Smooth muscle cell (in vitro differentiated cells): ENCODE results near the gene SLC34A1. TPM values are rescaled to one million over a fixed set of nuclear protein-coding genes. Genes with fewer than 3 reads are reported as not detected.
A peak's percentile ranks its signal among the peaks of the same experiment; 100 is the strongest.

Experiments used
- DNase-seq: peaks from one replicate; lab custom pipeline; 2025; ENCODE audit not compliant: unreplicated experiment; lab: John Stamatoyannopoulos, UW
- H2AFZ ChIP-seq: fragments of 200-600 bp; sonication (generic); 2 replicates; pipeline ENCODE4 v1.6.0; 2016; ENCODE audit warnings: antibody characterized with exemption, low read depth, mild to moderate bottlenecking
- H3F3A ChIP-seq: fragments of 200-600 bp; sonication (generic); 2 replicates; pipeline ENCODE4 v1.6.0; 2017; ENCODE audit warnings: antibody characterized with exemption, low read depth
- H3K27ac ChIP-seq: fragments of 200-600 bp; sonication (generic); 2 replicates; pipeline ENCODE4 v1.5.1; 2016; ENCODE audit warnings: low read depth, mild to moderate bottlenecking
- H3K27me3 ChIP-seq: fragments of 200-600 bp; sonication (generic); 2 replicates; pipeline ENCODE4 v1.6.1; 2016; ENCODE audit warnings: low read depth, mild to moderate bottlenecking
- H3K36me3 ChIP-seq: fragments of 200-600 bp; sonication (generic); 2 replicates; pipeline ENCODE4 v1.5.1; 2016; ENCODE audit warnings: low read depth
- H3K4me1 ChIP-seq: fragments of 200-600 bp; sonication (generic); 2 replicates; pipeline ENCODE4 v1.5.1; 2016; ENCODE audit warnings: low read depth
- H3K4me2 ChIP-seq: fragments of 200-600 bp; sonication (generic); 2 replicates; pipeline ENCODE4 v1.6.0; 2016; ENCODE audit warnings: mild to moderate bottlenecking
- H3K4me3 ChIP-seq: fragments of 200-600 bp; sonication (generic); 2 replicates; pipeline ENCODE4 v1.5.1; 2016; ENCODE audit warnings: mild to moderate bottlenecking
- H3K79me2 ChIP-seq: fragments of 200-600 bp; sonication (generic); 2 replicates; pipeline ENCODE4 v1.6.0; 2016; ENCODE audit warnings: low read depth, mild to moderate bottlenecking
- H3K9ac ChIP-seq: fragments of 200-600 bp; sonication (generic); 2 replicates; pipeline ENCODE4 v1.6.0; 2016; ENCODE audit warnings: low read depth
- H3K9me3 ChIP-seq: fragments of 200-600 bp; sonication (generic); replicated peaks from 2 replicates; pipeline ENCODE4 v1.5.1; 2016; ENCODE audit warnings: low read depth
- H4K20me1 ChIP-seq: fragments of 200-600 bp; sonication (generic); 2 replicates; pipeline ENCODE4 v1.6.0; 2016; ENCODE audit warnings: low read depth
- WGBS: methylation state at CpG from one replicate; pipeline ENCODE4 v1.1.7; 2016; ENCODE audit warnings: low lambda C conversion rate; 5-methylcytosine and 5-hydroxymethylcytosine counted together
- polyA plus RNA-seq: library from polyadenylated mRNA; unstranded; fragments of >200 nt; fragmentation: Nextera tagmentation; extraction: Ambion mirVana; gene quantifications from 2 replicates; pipeline ENCODE4 v1.2.1, GENCODE V29; 2016
- total RNA-seq: library from RNA; depleted of rRNA; stranded (reverse); fragments of >200 nt; gene quantifications from 2 replicates; pipeline ENCODE4 v1.2.3, GENCODE V29; 2014
- TF ChIP-seq, protein P1 (sequence below): fragments of 200-600 bp; sonication (generic); IDR thresholded peaks from 2 replicates; pipeline ENCODE4 v1.5.1; 2017; ENCODE audit warnings: borderline replicate concordance, mild to moderate bottlenecking, antibody characterized with exemption; ENCODE audit not compliant: insufficient read depth, poor library complexity, severe bottlenecking

The SLC34A1 gene
- total and polyA plus RNA-seq, 2 experiments from 2014 or later, result not detected

DNA sequence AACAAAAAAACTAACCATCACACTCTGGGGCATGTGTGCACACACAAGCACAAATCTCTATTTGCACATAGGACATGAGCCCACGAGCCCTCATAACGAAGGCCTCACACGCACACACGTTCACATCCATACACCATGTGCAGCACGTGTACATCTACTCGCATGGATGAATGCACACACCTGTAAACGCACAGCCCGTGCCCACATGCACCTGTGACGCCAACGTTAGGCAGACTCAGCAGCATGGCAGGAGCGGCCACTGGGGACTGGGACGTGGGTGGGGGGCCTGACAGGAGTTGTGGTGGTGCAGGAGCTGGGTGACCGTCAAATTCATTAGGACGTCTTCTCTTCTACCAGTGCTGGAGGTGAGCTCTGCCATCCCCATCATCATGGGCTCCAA lies 3.2 kb downstream of the SLC34A1 start:
- WGBS, result 93% methylated on average over 14 of the region's 14 CpGs
- Histone ChIP-seq H2AFZ (no peak overlapping the region), H3K4me2 (no peak overlapping the region), H3K27ac (no peak overlapping the region), H4K20me1 (peaks cover 3% of the 10 kb centered on the region), H3K9me3 (no peaks in the 10 kb centered on the region), H3K4me1 (no peaks in the 10 kb centered on the region), H3K27me3 (no peaks in the 10 kb centered on the region), H3K79me2 (no peaks in the 10 kb centered on the region), H3K9ac (no peak overlapping the region), H3K36me3 (no peaks in the 10 kb centered on the region), H3F3A (peaks cover 11% of the 10 kb centered on the region), H3K4me3 (no peak overlapping the region)
- TF ChIP-seq, protein P1, sequence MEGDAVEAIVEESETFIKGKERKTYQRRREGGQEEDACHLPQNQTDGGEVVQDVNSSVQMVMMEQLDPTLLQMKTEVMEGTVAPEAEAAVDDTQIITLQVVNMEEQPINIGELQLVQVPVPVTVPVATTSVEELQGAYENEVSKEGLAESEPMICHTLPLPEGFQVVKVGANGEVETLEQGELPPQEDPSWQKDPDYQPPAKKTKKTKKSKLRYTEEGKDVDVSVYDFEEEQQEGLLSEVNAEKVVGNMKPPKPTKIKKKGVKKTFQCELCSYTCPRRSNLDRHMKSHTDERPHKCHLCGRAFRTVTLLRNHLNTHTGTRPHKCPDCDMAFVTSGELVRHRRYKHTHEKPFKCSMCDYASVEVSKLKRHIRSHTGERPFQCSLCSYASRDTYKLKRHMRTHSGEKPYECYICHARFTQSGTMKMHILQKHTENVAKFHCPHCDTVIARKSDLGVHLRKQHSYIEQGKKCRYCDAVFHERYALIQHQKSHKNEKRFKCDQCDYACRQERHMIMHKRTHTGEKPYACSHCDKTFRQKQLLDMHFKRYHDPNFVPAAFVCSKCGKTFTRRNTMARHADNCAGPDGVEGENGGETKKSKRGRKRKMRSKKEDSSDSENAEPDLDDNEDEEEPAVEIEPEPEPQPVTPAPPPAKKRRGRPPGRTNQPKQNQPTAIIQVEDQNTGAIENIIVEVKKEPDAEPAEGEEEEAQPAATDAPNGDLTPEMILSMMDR, result no peak
- no peak for DNase-seq

DNA sequence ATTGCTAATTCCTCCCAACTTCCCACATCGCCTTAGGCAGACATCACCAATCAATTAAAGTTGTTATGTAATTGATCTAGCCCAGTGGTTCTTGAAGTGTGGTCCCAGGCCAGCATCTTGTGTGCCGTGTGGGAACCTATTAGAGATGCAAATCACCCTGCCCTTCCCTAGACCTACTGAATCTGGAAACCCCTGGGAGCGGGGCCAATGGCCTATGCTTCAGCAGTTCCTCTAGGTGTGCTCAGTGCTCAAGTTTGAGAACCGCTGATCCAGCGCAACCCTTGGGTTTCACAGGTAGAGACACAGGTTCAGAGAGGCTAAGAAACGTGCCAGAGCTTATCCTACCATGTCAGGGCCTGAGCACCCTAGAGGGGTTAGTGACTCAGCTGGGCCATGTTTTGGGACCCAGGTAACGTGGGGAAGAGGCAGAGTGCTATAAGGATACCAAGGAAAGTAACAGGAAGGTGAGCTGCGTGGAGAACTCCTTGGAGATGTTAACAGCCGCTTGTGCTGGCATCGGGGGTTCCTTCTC lies 4.4 kb downstream of the SLC34A1 start:
- Histone ChIP-seq H4K20me1 (peaks cover 3% of the 10 kb centered on the region), H3K9me3 (no peaks in the 10 kb centered on the region), H3K79me2 (no peaks in the 10 kb centered on the region), H3K4me2 (no peak overlapping the region), H3F3A (peaks cover 11% of the 10 kb centered on the region), H3K36me3 (no peaks in the 10 kb centered on the region), H2AFZ (no peak overlapping the region), H3K27ac (peak overlapping the region; percentile 87), H3K4me1 (no peaks in the 10 kb centered on the region), H3K9ac (no peak overlapping the region), H3K4me3 (no peak overlapping the region), H3K27me3 (no peaks in the 10 kb centered on the region)
- DNase-seq, result no peak
- 93% methylated on average over 10 of the region's 10 CpGs for WGBS
- TF ChIP-seq, protein P1, result no peak

DNA sequence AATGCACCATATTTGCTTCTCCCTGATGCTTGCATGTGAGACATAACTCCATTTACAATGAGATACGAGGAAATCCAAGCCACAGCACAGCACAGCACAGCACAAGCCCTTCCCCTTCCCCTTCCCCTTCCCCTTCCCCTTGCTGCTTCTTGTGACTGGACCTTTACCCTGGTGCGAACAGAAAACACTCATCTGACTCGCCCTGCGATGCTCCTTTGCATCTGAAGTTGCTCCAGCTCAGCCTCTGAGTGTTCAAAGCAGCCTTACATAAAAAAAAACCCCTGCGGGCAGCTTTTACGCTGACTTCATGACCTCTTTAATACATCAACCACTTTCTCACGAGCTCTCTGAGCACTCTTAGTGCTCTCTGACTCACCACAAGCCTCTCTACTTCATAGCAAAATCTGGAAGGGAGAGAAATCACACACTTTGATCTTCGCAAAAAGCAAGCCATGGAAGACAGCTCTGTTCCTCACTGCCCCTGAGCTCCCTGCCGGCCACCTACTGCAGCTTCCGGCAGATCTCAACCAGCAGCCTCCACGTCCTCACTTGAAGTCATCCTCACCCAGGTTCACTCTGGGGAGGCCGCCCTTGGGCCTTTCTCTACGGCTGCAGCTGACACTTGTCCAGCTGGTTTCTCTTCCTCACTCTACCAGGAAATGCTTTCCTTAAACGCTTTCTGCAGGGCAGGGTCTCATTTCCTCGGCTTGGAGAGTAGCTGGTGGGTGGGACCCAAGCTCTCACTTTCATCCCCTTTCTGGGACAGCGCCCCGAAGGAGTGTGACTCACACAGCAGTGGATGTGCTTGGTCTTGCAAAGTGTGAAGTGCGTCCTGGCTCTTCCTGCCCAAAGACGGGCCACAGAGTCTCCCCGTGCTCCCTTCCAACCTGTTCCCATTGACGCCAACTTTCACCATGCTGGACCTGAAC lies 5.3 kb downstream of the SLC34A1 start:
- whole genome bisulfite sequencing, result 19% methylated on average over 21 of the region's 21 CpGs
- Histone ChIP-seq H3K27ac (peak overlapping the region; percentile 87), H3K4me2 (peak overlapping the region; percentile 63), H3K9me3 (no peaks in the 10 kb centered on the region), H3K27me3 (no peaks in the 10 kb centered on the region), H3K4me3 (no peak overlapping the region), H3K36me3 (no peaks in the 10 kb centered on the region), H3F3A (peaks cover 11% of the 10 kb centered on the region), H3K79me2 (no peaks in the 10 kb centered on the region), H3K9ac (peak overlapping the region; percentile 36), H4K20me1 (peaks cover 3% of the 10 kb centered on the region), H3K4me1 (no peaks in the 10 kb centered on the region), H2AFZ (no peak overlapping the region)
- TF ChIP-seq, protein P1, result no peak
- no peak for DNase-seq
